Gastrocnemius medialis (tissue), 4 donors: ENCODE data around the gene RBM7. TPM values are rescaled to one million over a fixed set of nuclear protein-coding genes. Genes with fewer than 3 reads are reported as not detected.
A peak's percentile ranks its signal among the peaks of the same experiment; 100 is the strongest.

Experiments
- ATAC-seq, 2 donors: fragments of 150-250 bp; one replicate each; pipeline ENCODE4 v1.9.1; 2016
- DNase-seq, 2 donors: peaks; one replicate each; pipeline ENCODE4 v3.0.0-alpha.2; 2019
- H3K27ac ChIP-seq, 4 donors: fragments of 200-600 bp; sonication (generic); 1 replicate in 1 of 4; 2 replicates in 3 of 4; pipeline ENCODE4 v1.5.1; 2016 to 2018; ENCODE audit warnings: mild to moderate bottlenecking in 2 of 4, moderate library complexity in 1 of 4
- H3K27me3 ChIP-seq, 3 donors: fragments of 200-600 bp; sonication (generic) in 2 of 3; 1 replicate in 1 of 3; 2 replicates in 2 of 3; pipeline versions ENCODE4 v1.5.1 to v1.6.0; 2016 to 2019; ENCODE audit warnings: mild to moderate bottlenecking in 1 of 3, moderate library complexity in 1 of 3
- H3K36me3 ChIP-seq, 2 donors: fragments of 200-600 bp; sonication (generic) in 1 of 2; one replicate each; pipeline ENCODE4 v1.5.1; 2017 to 2018
- H3K4me1 ChIP-seq, 2 donors: fragments of 200-600 bp; sonication (generic) in 1 of 2; one replicate each; pipeline ENCODE4 v1.5.1; 2016 to 2017; ENCODE audit warnings: mild to moderate bottlenecking in 2 of 2
- H3K4me3 ChIP-seq, 4 donors: fragments of 200-600 bp; sonication (generic) in 3 of 4; 1 replicate in 1 of 4; 2 replicates in 3 of 4; pipeline ENCODE4 v1.5.1; 2016 to 2019; ENCODE audit warnings: mild to moderate bottlenecking in 2 of 4
- H3K9me3 ChIP-seq, 3 donors: fragments of 200-600 bp; sonication (generic) in 2 of 3; 1 replicate in 1 of 3; 2 replicates in 2 of 3; pipeline ENCODE4 v1.5.1; 2016 to 2019
- POLR2A ChIP-seq, 2 donors: fragments of 450-650 bp; IDR thresholded peaks; one replicate each; pipeline ENCODE4 v1.6.1; 2017; ENCODE audit warnings: antibody characterized with exemption in 2 of 2, mild to moderate bottlenecking in 2 of 2, moderate library complexity in 2 of 2
- in situ Hi-C, 4 donors: fragments of 200-750 bp; cut with MboI; loops; one replicate each; pipeline versions ENCODE4 v1.15.0 to v1.8.0; 2017; ENCODE audit warnings: low sequenced_read_pairs in 4 of 4
- intact Hi-C: fragments of 100-400 bp; cut with DNase I; formaldehyde crosslinking; loops from one replicate; pipeline ENCODE4 v1.15.1; 2023; ENCODE audit warnings: low total_unique reads
- total RNA-seq, 4 donors: library from RNA; depleted of rRNA; stranded (reverse); fragments of >200 nt; gene quantifications; one replicate each; pipeline versions ENCODE4 v1.1.0 to v1.2.3, GENCODE V29; 2016
- TF ChIP-seq, protein P1 (sequence below), 5 experiments: fragments of 450-650 bp in 3 of 5; fragments of 200-600 bp in 2 of 5; sonication (generic) in 2 of 5; IDR thresholded peaks in 4 of 5; conservative IDR thresholded peaks in 1 of 5; 1 replicate in 4 of 5; 2 replicates in 1 of 5; pipeline ENCODE4 v1.5.1; 2016 to 2019; ENCODE audit warnings: antibody characterized with exemption in 5 of 5, mild to moderate bottlenecking in 3 of 5, moderate library complexity in 3 of 5

RBM7 gene, protein sequence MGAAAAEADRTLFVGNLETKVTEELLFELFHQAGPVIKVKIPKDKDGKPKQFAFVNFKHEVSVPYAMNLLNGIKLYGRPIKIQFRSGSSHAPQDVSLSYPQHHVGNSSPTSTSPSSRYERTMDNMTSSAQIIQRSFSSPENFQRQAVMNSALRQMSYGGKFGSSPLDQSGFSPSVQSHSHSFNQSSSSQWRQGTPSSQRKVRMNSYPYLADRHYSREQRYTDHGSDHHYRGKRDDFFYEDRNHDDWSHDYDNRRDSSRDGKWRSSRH
- total RNA-seq: 10 to 100 TPM in 3 of 4 donors, 1 to 10 TPM in 1; 6.2 to 14.9 (median 11.6) TPM

- intact Hi-C loops (loop anchor here (1.0 to 5.0 kb wide), 2 partner anchors 39 to 523 kb away; partner anchors contain the start of genes REXO2 and USP28), in situ Hi-C loops (loop anchor here in 1 of 4 donors (5.0 kb wide), 1 partner anchor 37 kb away; the partner anchor contains the start of gene REXO2)
- Histone ChIP-seq H3K4me3 (peak within 1 kb of the TSS; percentile 66 to 97 (median 83)), H3K4me1 (peaks cover 27 to 41% of the 10 kb centered on the region in 2 donors), H3K27ac (peak within 1 kb of the TSS; percentile 94 to 100 (median 98)), H3K27me3 (no peaks in the 10 kb centered on the region), H3K9me3 (no peaks in the 10 kb centered on the region), H3K36me3 (peaks cover 0 to 11% of the 10 kb centered on the region in 2 donors)
- peak; percentile 92 to 96 for ATAC-seq
- TF ChIP-seq, protein P1, sequence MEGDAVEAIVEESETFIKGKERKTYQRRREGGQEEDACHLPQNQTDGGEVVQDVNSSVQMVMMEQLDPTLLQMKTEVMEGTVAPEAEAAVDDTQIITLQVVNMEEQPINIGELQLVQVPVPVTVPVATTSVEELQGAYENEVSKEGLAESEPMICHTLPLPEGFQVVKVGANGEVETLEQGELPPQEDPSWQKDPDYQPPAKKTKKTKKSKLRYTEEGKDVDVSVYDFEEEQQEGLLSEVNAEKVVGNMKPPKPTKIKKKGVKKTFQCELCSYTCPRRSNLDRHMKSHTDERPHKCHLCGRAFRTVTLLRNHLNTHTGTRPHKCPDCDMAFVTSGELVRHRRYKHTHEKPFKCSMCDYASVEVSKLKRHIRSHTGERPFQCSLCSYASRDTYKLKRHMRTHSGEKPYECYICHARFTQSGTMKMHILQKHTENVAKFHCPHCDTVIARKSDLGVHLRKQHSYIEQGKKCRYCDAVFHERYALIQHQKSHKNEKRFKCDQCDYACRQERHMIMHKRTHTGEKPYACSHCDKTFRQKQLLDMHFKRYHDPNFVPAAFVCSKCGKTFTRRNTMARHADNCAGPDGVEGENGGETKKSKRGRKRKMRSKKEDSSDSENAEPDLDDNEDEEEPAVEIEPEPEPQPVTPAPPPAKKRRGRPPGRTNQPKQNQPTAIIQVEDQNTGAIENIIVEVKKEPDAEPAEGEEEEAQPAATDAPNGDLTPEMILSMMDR (IDR thresholded peaks at IDR 0.05 in 4 of 5, conservative IDR thresholded peaks at IDR 0.05 in 1 of 5): no peak
- peak; percentile 85 to 94 for TF ChIP-seq POLR2A (IDR thresholded peaks at IDR 0.05)
- peak; percentile 97 to 98 for DNase-seq
Observed at GRCh38 chr11:114400216-114400914, at the start of gene RBM7, which contains the start of gene C11orf71. RBM7 (plus strand) TSS chr11:114400666; CDS start chr11:114400672, 6 bp downstream. C11orf71 (minus strand) TSS chr11:114400511; CDS start chr11:114400331, 180 bp downstream.

DNA sequence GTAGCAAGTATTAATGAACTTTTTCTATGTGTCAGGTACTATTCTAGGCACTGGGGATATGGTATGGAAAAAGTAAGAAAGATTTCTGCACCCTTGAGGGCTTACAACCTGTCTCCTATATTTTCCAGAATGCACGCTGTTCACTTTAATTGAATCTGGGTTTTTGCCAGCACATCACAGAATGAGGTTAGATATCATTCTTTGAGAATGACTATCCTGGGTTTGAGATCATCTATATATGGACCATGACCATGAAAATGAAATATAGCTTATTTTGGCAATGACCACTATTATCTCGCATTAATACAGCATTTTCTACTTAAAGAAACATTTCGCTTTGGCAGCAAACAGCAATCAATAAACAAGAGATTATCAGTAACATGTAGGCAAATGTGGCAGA is 47.0 kb upstream of the RBM7 start:
- Histone ChIP-seq H3K4me1 (no peaks in the 10 kb centered on the region), H3K27ac (no peak overlapping the region), H3K4me3 (no peak overlapping the region), H3K9me3 (no peaks in the 10 kb centered on the region), H3K27me3 (no peaks in the 10 kb centered on the region), H3K36me3 (no peaks in the 10 kb centered on the region)
- no peak for ATAC-seq
- DNase-seq: no peak
- intact Hi-C loops (no loop called here), in situ Hi-C loops (no loop called here)
- TF ChIP-seq, protein P1 (IDR thresholded peaks at IDR 0.05 in 4 of 5, conservative IDR thresholded peaks at IDR 0.05 in 1 of 5): no peak
- TF ChIP-seq POLR2A (IDR thresholded peaks at IDR 0.05): no peak

DNA sequence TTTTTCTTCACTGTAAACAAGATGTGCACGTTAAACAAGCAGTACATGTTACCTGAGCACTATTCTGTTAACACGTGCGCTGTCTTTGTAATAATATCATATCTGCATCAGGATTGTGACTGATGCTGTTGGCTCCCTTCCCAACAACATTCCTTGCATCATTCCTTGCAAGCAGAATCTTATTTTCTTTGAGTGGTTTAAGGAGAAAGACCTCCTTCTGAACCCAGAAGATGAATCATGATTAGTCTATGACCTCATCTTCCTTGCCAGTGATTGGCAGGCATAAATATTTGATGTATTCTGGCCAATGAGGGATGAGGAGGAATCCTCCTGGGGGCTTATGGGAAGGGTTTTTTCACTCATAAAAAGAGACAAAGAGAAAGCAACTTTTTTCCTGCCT is 46.4 kb upstream of the RBM7 start:
- no peaks in the 10 kb centered on the region for H3K9me3 ChIP-seq
- TF ChIP-seq, protein P1 (IDR thresholded peaks at IDR 0.05 in 4 of 5, conservative IDR thresholded peaks at IDR 0.05 in 1 of 5): no peak
- intact Hi-C loops (no loop called here), in situ Hi-C loops (no loop called here)
- H3K27me3 ChIP-seq: no peaks in the 10 kb centered on the region
- no peaks in the 10 kb centered on the region for H3K4me1 ChIP-seq
- DNase-seq: no peak
- ATAC-seq: no peak
- no peak overlapping the region for H3K4me3 ChIP-seq
- H3K27ac ChIP-seq: no peak overlapping the region
- H3K36me3 ChIP-seq: no peaks in the 10 kb centered on the region

GRCh38 chr11:114358716-114359115 is 41.8 kb upstream of the RBM7 start:
- H3K9me3 ChIP-seq: no peaks in the 10 kb centered on the region
- no peak for ATAC-seq
- no peaks in the 10 kb centered on the region for H3K27me3 ChIP-seq
- DNase-seq: no peak
- TF ChIP-seq, protein P1 (IDR thresholded peaks at IDR 0.05 in 4 of 5, conservative IDR thresholded peaks at IDR 0.05 in 1 of 5): no peak
- TF ChIP-seq POLR2A (IDR thresholded peaks at IDR 0.05): no peak
- no peaks in the 10 kb centered on the region for H3K4me1 ChIP-seq
- intact Hi-C loops: no loop called here
- no peak overlapping the region for H3K27ac ChIP-seq
- H3K36me3 ChIP-seq: no peaks in the 10 kb centered on the region
- in situ Hi-C loops: no loop called here
- no peak overlapping the region for H3K4me3 ChIP-seq
